HepG2 (cell line): ENCODE results near the gene NECTIN3. TPM values are rescaled to one million over a fixed set of nuclear protein-coding genes. Genes with fewer than 3 reads are reported as not detected.

Experiments
- ATAC-seq: fragments of 200-7000 bp; cut with Tn5 transposase; 3 replicates; pipeline ENCODE4 v1.9.1; 2020; ENCODE audit warnings: mild to moderate bottlenecking, moderate library complexity
- BruUV-seq: library from RNA; stranded (reverse); fragments of 400-500 nt; replicated peaks from 2 replicates; lab custom pipeline; 2021; lab: Mats Ljungman, UMichigan
- CTCF ChIA-PET: fragments of 300-600 bp; formaldehyde crosslinking; extraction: SDS; loops from one replicate; lab custom pipeline; 2021; ENCODE audit warnings: low total read pairs, inconsistent platforms, low intra/inter-chr PET ratio; lab: Yijun Ruan, JAX
- POLR2A ChIA-PET: fragments of 350-600 bp; sonication (Branson Sonifier 250); formaldehyde crosslinking; loops from one replicate; lab custom pipeline; 2020; ENCODE audit warnings: antibody characterized with exemption, inconsistent platforms; lab: Yijun Ruan, JAX
- DNase-seq: peaks from one replicate; pipeline ENCODE4 v3.0.0-alpha.2; 2015; ENCODE audit warnings: low spot score
- FAIRE-seq: peaks from 3 replicates; lab custom pipeline; 2011; peaks lifted over from hg19 to GRCh38; lab: Jason Lieb, UNC
- H2AFZ ChIP-seq: one replicate; pipeline ENCODE4 v1.6.1; 2011; ENCODE audit warnings: low read length, inconsistent platforms
- H3K27ac ChIP-seq: fragments of 300-600 bp; 3 replicates; pipeline ENCODE4 v1.8.0; 2011; ENCODE audit warnings: mixed run types, mild to moderate bottlenecking, mixed read lengths, low read length, inconsistent platforms; ENCODE audit not compliant: insufficient read depth; ENCODE audit errors: extremely low read length
- H3K27me3 ChIP-seq, 2 experiments: fragments of 200-600 bp in 1 of 2; 2 replicates in 1 of 2; 3 replicates in 1 of 2; pipeline versions ENCODE4 v1.6.0 to v1.8.0; 2011; ENCODE audit warnings: low read length in 2 of 2, mild to moderate bottlenecking in 2 of 2, moderate library complexity in 2 of 2, inconsistent platforms in 1 of 2; ENCODE audit not compliant: insufficient read depth in 2 of 2, control insufficient read depth in 1 of 2
- H3K36me3 ChIP-seq, 2 experiments: fragments of 200-600 bp in 1 of 2; replicated peaks in 1 of 2; 2 replicates in 1 of 2; 3 replicates in 1 of 2; pipeline versions ENCODE4 v1.5.1 to v1.8.0; 2011; ENCODE audit warnings: low read length in 2 of 2, inconsistent platforms in 1 of 2; ENCODE audit not compliant: insufficient read depth in 2 of 2, control insufficient read depth in 1 of 2
- H3K4me1 ChIP-seq: 2 replicates; pipeline ENCODE4 v1.5.1; 2012; ENCODE audit warnings: low read length, inconsistent platforms; ENCODE audit not compliant: insufficient read depth
- H3K4me2 ChIP-seq: 2 replicates; pipeline ENCODE4 v1.6.0; 2011; ENCODE audit warnings: low read depth, low read length, inconsistent platforms
- H3K4me3 ChIP-seq, 3 experiments: fragments of 200-600 bp in 1 of 3; sonication (generic), shearing (Covaris generic) in 1 of 3; replicated peaks in 1 of 3; 2 replicates each; pipeline ENCODE4 v1.5.1; 2011 to 2016; ENCODE audit warnings: low read length in 3 of 3, inconsistent platforms in 2 of 3, low read depth in 2 of 3, mild to moderate bottlenecking in 2 of 3, control low read depth in 1 of 3, mixed read lengths in 1 of 3; ENCODE audit not compliant: insufficient read depth in 1 of 3
- H3K79me2 ChIP-seq: one replicate; pipeline ENCODE4 v1.6.1; 2011; ENCODE audit warnings: low read length, inconsistent platforms; ENCODE audit not compliant: insufficient read depth
- H3K9ac ChIP-seq: 2 replicates; pipeline ENCODE4 v1.6.0; 2011; ENCODE audit warnings: mild to moderate bottlenecking, low read depth, low read length, inconsistent platforms; ENCODE audit not compliant: insufficient read depth
- H3K9me3 ChIP-seq: 2 replicates; pipeline ENCODE4 v1.5.1; 2012; ENCODE audit warnings: mild to moderate bottlenecking, low read length
- H4K20me1 ChIP-seq: 2 replicates; pipeline ENCODE4 v1.6.0; 2011; ENCODE audit warnings: inconsistent platforms, mild to moderate bottlenecking, low read length, moderate library complexity; ENCODE audit not compliant: insufficient read depth
- HOMEZ ChIP-seq: IDR thresholded peaks from 2 replicates; pipeline ENCODE4 v1.6.1; 2016; ENCODE audit warnings: low read depth
- MAF1 ChIP-seq: sonication (generic); formaldehyde crosslinking; IDR thresholded peaks from 2 replicates; pipeline ENCODE4 v1.5.0; 2020; ENCODE audit warnings: missing genetic modification reagents, borderline replicate concordance
- MAX ChIP-seq: IDR thresholded peaks from 2 replicates; pipeline ENCODE4 v1.6.1; 2012; ENCODE audit warnings: inconsistent platforms
- MNT ChIP-seq: fragments of 450-650 bp; IDR thresholded peaks from 2 replicates; pipeline ENCODE4 v1.6.1; 2016
- SRSF4 ChIP-seq: fragments of 200-400 bp; formaldehyde crosslinking; IDR thresholded peaks from one replicate; pipeline ENCODE4 v1.6.1; 2018; ENCODE audit warnings: mild to moderate bottlenecking, low read depth, low read length, moderate library complexity; ENCODE audit not compliant: poor library complexity, severe bottlenecking
- U2AF1 ChIP-seq: fragments of 200-400 bp; formaldehyde crosslinking; optimal IDR thresholded peaks from 2 replicates; pipeline ENCODE3; 2017; ENCODE audit warnings: mild to moderate bottlenecking, low read depth, low read length
- ZNF280D ChIP-seq: sonication (generic); formaldehyde crosslinking; IDR thresholded peaks from 2 replicates; pipeline ENCODE4 v1.5.1; 2020; ENCODE audit warnings: mild to moderate bottlenecking, missing genetic modification reagents
- ZNF607 ChIP-seq: sonication (generic); formaldehyde crosslinking; IDR thresholded peaks from 2 replicates; pipeline ENCODE4 v1.5.1; 2020; ENCODE audit warnings: missing genetic modification reagents, mild to moderate bottlenecking, borderline replicate concordance
- ZNF720 ChIP-seq: sonication (generic); formaldehyde crosslinking; IDR thresholded peaks from 2 replicates; pipeline ENCODE4 v1.4.0; 2020; ENCODE audit warnings: missing genetic modification reagents
- ZSCAN30 ChIP-seq: sonication (generic); formaldehyde crosslinking; IDR thresholded peaks from 2 replicates; pipeline ENCODE4 v1.5.0; 2020; ENCODE audit warnings: mild to moderate bottlenecking, missing genetic modification reagents
- ZSCAN9 ChIP-seq: IDR thresholded peaks from 2 replicates; pipeline ENCODE4 v1.6.1; 2016; ENCODE audit warnings: borderline replicate concordance
- WGBS: methylation state at CpG from one replicate; pipeline ENCODE4 v1.1.6; 2017; ENCODE audit warnings: low lambda C conversion rate; 5-methylcytosine and 5-hydroxymethylcytosine counted together
- in situ Hi-C: cut with HindIII; loops from 2 replicates; pipeline ENCODE4 v1.10.0; 2017; ENCODE audit warnings: low pct_unique_long_range_greater_than_20kb; ENCODE audit not compliant: extremely low pct_ligation_motif_present
- intact Hi-C: fragments of 100-400 bp; cut with micrococcal nuclease; formaldehyde crosslinking; loops from one replicate; pipeline ENCODE4 v1.10.0; 2022; ENCODE audit not compliant: unreplicated experiment
- polyA plus RNA-seq, 8 experiments: library from polyadenylated mRNA; depleted of rRNA in 3 of 8; stranded (reverse) in 7 of 8; unstranded in 1 of 8; fragments of >200 nt; fragmentation: Illumina TruSeq in 4 of 8; extraction: Trizol in 4 of 8; gene quantifications; 2 replicates each; pipeline versions ENCODE4 v1.2.1 to v1.2.3, GENCODE V29; 2011 to 2016; ENCODE audit warnings: low read depth in 4 of 8, missing spikeins in 1 of 8, mixed read lengths in 1 of 8; ENCODE audit not compliant: insufficient read depth in 1 of 8
- total RNA-seq, 5 experiments: library from RNA; depleted of rRNA; stranded (reverse); fragments of >200 nt; fragmentation: Illumina TruSeq; extraction: Trizol; gene quantifications; 2 replicates each; pipeline ENCODE4 v1.2.3, GENCODE V29; 2016; ENCODE audit warnings: low read depth in 1 of 5
- TF ChIP-seq, protein P1 (sequence below): sonication (generic); formaldehyde crosslinking; IDR thresholded peaks from 2 replicates; pipeline ENCODE4 v1.5.0; 2020; ENCODE audit warnings: mild to moderate bottlenecking, missing genetic modification reagents, moderate library complexity
- TF ChIP-seq, protein P2 (sequence below): sonication (generic); formaldehyde crosslinking; IDR thresholded peaks from 2 replicates; pipeline ENCODE4 v1.8.1; 2023; ENCODE audit warnings: mild to moderate bottlenecking, missing genetic modification reagents

The NECTIN3 gene
- total and polyA plus RNA-seq, 2 of the 13 experiments (the other 11 are each of a cell fraction or from before 2014, with no cell fraction given) = 10.4 to 45.1 TPM

GRCh38 chr3:111080413-111080812 is 8.8 kb downstream of the NECTIN3 start (continued):
- TF ChIP-seq, protein P1, sequence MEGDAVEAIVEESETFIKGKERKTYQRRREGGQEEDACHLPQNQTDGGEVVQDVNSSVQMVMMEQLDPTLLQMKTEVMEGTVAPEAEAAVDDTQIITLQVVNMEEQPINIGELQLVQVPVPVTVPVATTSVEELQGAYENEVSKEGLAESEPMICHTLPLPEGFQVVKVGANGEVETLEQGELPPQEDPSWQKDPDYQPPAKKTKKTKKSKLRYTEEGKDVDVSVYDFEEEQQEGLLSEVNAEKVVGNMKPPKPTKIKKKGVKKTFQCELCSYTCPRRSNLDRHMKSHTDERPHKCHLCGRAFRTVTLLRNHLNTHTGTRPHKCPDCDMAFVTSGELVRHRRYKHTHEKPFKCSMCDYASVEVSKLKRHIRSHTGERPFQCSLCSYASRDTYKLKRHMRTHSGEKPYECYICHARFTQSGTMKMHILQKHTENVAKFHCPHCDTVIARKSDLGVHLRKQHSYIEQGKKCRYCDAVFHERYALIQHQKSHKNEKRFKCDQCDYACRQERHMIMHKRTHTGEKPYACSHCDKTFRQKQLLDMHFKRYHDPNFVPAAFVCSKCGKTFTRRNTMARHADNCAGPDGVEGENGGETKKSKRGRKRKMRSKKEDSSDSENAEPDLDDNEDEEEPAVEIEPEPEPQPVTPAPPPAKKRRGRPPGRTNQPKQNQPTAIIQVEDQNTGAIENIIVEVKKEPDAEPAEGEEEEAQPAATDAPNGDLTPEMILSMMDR = peak; percentile 47
- TF ChIP-seq MNT = no peak
- TF ChIP-seq, all 625 proteins: peak for 4

- FAIRE-seq = no peak
- Histone ChIP-seq H3K4me2 (no peak overlapping the region), H3K79me2 (peaks cover 88% of the 10 kb centered on the region), H4K20me1 (no peaks in the 10 kb centered on the region; the same call in 1 of the 2 replicates), H3K36me3 (no peaks in the 10 kb centered on the region), H3K27ac (no peak overlapping the region), H3K9me3 (no peaks in the 10 kb centered on the region), H3K4me1 (peaks cover 33% of the 10 kb centered on the region), H3K9ac (no peak overlapping the region), H3K4me3 (no peak overlapping the region), H2AFZ (no peak overlapping the region), H3K27me3 (no peaks in the 10 kb centered on the region)
- no peak for ATAC-seq
- ChIA-PET CTCF (no interaction called here), POLR2A (no interaction called here)
- in situ Hi-C loops = no loop called here
- no TSS peak for BruUV-seq
- intact Hi-C loops = loop anchor here (2.0 to 10.0 kb wide), 4 partner anchors 68 to 1806 kb away; no protein-coding TSS in a partner anchor
- 98% methylated on average over 3 of the region's 3 CpGs for WGBS
- DNase-seq = no peak
- no peak for TF ChIP-seq ZSCAN30 (CRISPR knock-in tag)
- TF ChIP-seq MAF1 = no peak
- TF ChIP-seq U2AF1 = no peak
- no peak for TF ChIP-seq ZNF720 (CRISPR knock-in tag)
- TF ChIP-seq HOMEZ (CRISPR knock-in tag) = no peak
- TF ChIP-seq SRSF4 = no peak
- TF ChIP-seq ZNF607 (CRISPR knock-in tag) = no peak
- no peak for TF ChIP-seq ZSCAN9 (CRISPR knock-in tag)
- TF ChIP-seq MAX = no peak
- TF ChIP-seq ZNF280D (CRISPR knock-in tag) = no peak
- TF ChIP-seq, protein P2, sequence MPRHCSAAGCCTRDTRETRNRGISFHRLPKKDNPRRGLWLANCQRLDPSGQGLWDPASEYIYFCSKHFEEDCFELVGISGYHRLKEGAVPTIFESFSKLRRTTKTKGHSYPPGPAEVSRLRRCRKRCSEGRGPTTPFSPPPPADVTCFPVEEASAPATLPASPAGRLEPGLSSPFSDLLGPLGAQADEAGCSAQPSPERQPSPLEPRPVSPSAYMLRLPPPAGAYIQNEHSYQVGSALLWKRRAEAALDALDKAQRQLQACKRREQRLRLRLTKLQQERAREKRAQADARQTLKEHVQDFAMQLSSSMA (CRISPR knock-in tag) = no peak
Observed at GRCh38 chr3:111081008-111081545, 9.5 kb downstream of the NECTIN3 start.
